KBM-7 (cell line): ENCODE measurements around the gene HM13.

Experiments used
- DNase-seq: peaks from one replicate; pipeline ENCODE4 v3.0.0-alpha.2; 2015
- in situ Hi-C: fragments of 300-500 bp; cut with MboI; formaldehyde crosslinking; loops from 2 replicates; pipeline ENCODE4 v1.14.3; 2020; ENCODE audit warnings: low sequenced_read_pairs, low pct_unique_long_range_greater_than_20kb, mixed read lengths

Gene HM13

GRCh38 chr20:31560746-31561598 lies 46.7 kb downstream of the HM13 start:
- no peak for DNase-seq
- in situ Hi-C loops, result loop anchor here (10.0 kb wide), 1 partner anchor 54 kb away; no protein-coding TSS in a partner anchor

GRCh38 chr20:31562241-31562640 lies 48.0 kb downstream of the HM13 start:
- DNase-seq, result no peak
- in situ Hi-C loops, result loop anchor here (10.0 kb wide), 1 partner anchor 53 kb away; no protein-coding TSS in a partner anchor

- in situ Hi-C loops, result loop anchor here (10.0 kb wide), 1 partner anchor 51 kb away; no protein-coding TSS in a partner anchor
- no peak for DNase-seq
Measured at GRCh38 chr20:31564284-31564683, 50.0 kb downstream of the HM13 start.

GRCh38 chr20:31565699-31566318 lies 51.6 kb downstream of the HM13 start:
- DNase-seq, result no peak
- in situ Hi-C loops, result loop anchor here (10.0 kb wide), 1 partner anchor 49 kb away; no protein-coding TSS in a partner anchor

- no peak for DNase-seq
- in situ Hi-C loops, result loop anchor here (10.0 kb wide), 1 partner anchor 49 kb away; no protein-coding TSS in a partner anchor
Measured at GRCh38 chr20:31566319-31566657, 52.0 kb downstream of the HM13 start.

GRCh38 chr20:31566658-31567379 lies 52.6 kb downstream of the HM13 start:
- DNase-seq, result no peak
- in situ Hi-C loops, result loop anchor here (10.0 kb wide), 1 partner anchor 48 kb away; no protein-coding TSS in a partner anchor

- in situ Hi-C loops, result loop anchor here (10.0 kb wide), 1 partner anchor 47 kb away; no protein-coding TSS in a partner anchor
- DNase-seq, result no peak
Measured at GRCh38 chr20:31567380-31567720, 53.1 kb downstream of the HM13 start.

- DNase-seq, result no peak
- in situ Hi-C loops, result loop anchor here (10.0 kb wide), 1 partner anchor 47 kb away; no protein-coding TSS in a partner anchor
Measured at GRCh38 chr20:31568041-31568731, 53.9 kb downstream of the HM13 start.

- no peak for DNase-seq
- in situ Hi-C loops, result loop anchor here (10.0 kb wide), 1 partner anchor 46 kb away; no protein-coding TSS in a partner anchor
Measured at GRCh38 chr20:31568773-31569162, 54.5 kb downstream of the HM13 start.

- in situ Hi-C loops, result loop anchor here (10.0 kb wide), 1 partner anchor 45 kb away; no protein-coding TSS in a partner anchor
- peak; percentile 73 for DNase-seq
Measured at GRCh38 chr20:31569163-31570020, 55.1 kb downstream of the HM13 start.

GRCh38 chr20:31570021-31570463 lies 55.8 kb downstream of the HM13 start:
- in situ Hi-C loops, result no loop called here
- no peak for DNase-seq

GRCh38 chr20:31570735-31571617 lies 56.7 kb downstream of the HM13 start:
- in situ Hi-C loops, result no loop called here
- no peak for DNase-seq

GRCh38 chr20:31572042-31572700 lies 57.9 kb downstream of the HM13 start:
- in situ Hi-C loops, result no loop called here
- DNase-seq, result no peak

- in situ Hi-C loops, result no loop called here
- DNase-seq, result peak; percentile 96
Measured at GRCh38 chr20:31572701-31573554, 58.7 kb downstream of the HM13 start.

- in situ Hi-C loops, result no loop called here
- DNase-seq, result no peak
Measured at GRCh38 chr20:31573555-31574321, 59.5 kb downstream of the HM13 start.
